ENCODE data around the gene KIF5C.

KIF5C gene

DNA sequence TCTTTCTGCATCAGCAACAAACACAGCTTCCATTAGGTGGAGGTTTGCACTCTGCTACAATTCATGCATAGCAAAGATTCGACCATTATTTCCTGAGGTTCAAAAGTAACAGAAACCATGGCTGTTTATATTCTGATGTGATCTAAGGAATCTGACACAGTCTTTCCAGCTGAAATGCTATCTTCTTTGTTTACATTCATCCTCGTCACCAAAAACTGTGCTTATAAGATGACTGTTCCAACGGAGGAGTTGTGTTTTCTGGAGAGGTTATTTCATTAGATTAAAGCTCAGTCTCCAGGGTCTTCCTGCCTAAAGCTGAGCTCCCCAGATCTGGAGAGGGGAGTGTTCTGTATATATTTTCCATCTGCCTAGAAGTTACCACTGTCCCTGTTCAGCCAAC, 118.3 kb downstream of the KIF5C start:
- CTCF ChIA-PET: interaction anchor here (1.6 to 2.1 kb wide), 2 partner anchors 24 to 484 kb away, joined by 6 read pairs; no protein-coding TSS in a partner anchor
- DNase-seq (ENCODE audit: extremely low spot score): no peak
- POLR2A ChIA-PET: no interaction called here
- TF ChIP-seq, protein P1, sequence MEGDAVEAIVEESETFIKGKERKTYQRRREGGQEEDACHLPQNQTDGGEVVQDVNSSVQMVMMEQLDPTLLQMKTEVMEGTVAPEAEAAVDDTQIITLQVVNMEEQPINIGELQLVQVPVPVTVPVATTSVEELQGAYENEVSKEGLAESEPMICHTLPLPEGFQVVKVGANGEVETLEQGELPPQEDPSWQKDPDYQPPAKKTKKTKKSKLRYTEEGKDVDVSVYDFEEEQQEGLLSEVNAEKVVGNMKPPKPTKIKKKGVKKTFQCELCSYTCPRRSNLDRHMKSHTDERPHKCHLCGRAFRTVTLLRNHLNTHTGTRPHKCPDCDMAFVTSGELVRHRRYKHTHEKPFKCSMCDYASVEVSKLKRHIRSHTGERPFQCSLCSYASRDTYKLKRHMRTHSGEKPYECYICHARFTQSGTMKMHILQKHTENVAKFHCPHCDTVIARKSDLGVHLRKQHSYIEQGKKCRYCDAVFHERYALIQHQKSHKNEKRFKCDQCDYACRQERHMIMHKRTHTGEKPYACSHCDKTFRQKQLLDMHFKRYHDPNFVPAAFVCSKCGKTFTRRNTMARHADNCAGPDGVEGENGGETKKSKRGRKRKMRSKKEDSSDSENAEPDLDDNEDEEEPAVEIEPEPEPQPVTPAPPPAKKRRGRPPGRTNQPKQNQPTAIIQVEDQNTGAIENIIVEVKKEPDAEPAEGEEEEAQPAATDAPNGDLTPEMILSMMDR (IDR thresholded peaks at IDR 0.05; ENCODE audit: control extremely low read depth, extremely low read depth, low read depth, missing control alignments): no peak

DNA sequence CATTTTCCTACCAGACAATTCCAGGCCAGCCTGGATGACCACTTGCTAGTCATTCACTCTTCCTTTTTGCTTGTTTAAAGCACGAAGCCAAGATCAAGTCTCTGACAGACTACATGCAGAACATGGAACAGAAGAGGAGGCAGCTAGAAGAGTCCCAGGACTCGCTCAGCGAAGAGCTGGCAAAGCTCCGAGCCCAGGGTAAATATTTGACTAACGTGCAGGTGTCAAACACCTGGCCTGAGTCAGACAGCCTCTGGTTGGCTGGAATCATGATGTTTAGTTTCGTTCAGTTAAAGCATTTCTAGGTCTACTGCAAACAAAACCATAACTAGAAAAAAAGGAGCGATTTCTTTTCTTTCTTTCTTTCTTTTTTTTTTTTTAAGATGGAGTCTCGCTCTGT, 119.3 kb downstream of the KIF5C start:
- TF ChIP-seq, protein P1 (IDR thresholded peaks at IDR 0.05; ENCODE audit: control extremely low read depth, extremely low read depth, low read depth, missing control alignments): no peak
- CTCF ChIA-PET: no interaction called here
- DNase-seq (ENCODE audit: extremely low spot score): no peak
- POLR2A ChIA-PET: no interaction called here

DNA sequence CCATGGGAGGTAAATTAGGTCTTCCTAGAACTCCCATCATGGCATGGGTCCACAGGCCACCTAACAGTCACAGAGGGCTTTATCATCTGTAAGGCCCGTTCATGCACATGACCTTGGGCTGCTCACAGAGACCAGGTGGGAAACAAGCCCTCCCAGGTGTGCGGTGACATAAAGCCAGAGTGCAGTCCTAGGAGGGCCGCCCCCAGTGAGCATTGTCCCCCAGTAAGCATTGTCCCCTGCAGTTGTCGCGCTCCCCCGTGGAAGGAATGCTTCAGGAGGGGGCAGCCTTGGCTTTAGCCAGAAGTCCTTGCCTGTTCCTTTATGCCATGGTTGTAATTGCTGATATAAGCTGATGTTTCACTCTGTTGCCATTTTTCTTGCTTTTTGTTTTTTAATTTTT, 121.8 kb downstream of the KIF5C start:
- TF ChIP-seq, protein P1 (IDR thresholded peaks at IDR 0.05; ENCODE audit: control extremely low read depth, extremely low read depth, low read depth, missing control alignments): no peak
- POLR2A ChIA-PET: no interaction called here
- CTCF ChIA-PET: no interaction called here
- no peak for DNase-seq (ENCODE audit: extremely low spot score)

DNA sequence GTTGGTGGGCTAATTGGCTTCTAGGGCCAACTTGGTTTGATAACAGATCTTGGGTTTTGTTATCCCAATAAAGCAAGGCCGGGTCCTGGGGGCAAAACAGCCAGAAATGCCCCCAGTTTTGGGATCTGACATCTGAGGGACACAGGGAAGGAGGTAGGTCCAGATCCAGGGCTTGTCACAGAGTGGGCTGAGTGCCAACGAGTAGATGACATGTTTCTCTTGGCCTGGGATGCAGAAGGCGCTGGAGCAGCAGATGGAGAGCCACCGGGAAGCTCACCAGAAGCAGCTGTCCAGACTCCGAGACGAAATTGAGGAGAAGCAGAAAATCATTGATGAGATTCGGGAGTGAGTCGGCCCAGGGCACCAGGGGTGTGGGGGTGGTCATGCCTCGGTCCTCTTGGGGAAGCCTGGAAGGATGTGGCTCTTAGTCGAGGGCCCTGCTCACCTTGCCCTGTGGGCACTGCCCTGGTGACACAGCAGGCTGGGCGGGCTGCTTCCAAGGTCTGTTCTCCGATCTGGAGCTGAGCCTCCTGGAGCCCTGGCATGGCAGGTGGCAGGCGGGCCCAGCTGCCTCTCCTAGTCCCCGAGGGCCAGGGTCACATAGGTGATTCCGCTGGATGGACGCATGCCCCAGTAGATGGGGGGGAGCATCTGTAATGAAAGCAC, 123.3 kb downstream of the KIF5C start:
- CTCF ChIA-PET: no interaction called here
- TF ChIP-seq, protein P1 (IDR thresholded peaks at IDR 0.05; ENCODE audit: control extremely low read depth, extremely low read depth, low read depth, missing control alignments): no peak
- POLR2A ChIA-PET: no interaction called here
- no peak for DNase-seq (ENCODE audit: extremely low spot score)

DNA sequence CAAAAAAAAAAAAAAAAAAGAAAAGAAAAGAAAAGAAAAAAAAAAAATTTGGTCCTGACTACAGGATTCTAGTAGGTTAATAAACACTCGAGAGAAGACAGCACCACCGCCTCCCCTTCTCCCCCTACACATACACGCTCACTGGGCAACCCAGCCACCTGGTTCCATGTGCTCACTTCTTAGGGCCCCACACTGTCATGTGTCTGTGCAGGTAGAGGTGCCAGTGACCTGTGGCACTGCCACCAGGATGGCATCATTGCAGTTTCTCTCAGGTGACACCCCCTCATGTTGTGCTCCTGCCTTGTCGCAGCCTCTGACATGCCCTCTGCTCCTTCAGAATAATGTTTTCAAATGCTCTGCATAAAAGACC, 123.8 kb downstream of the KIF5C start:
- TF ChIP-seq, protein P1 (IDR thresholded peaks at IDR 0.05; ENCODE audit: control extremely low read depth, extremely low read depth, low read depth, missing control alignments): no peak
- no peak for DNase-seq (ENCODE audit: extremely low spot score)
- POLR2A ChIA-PET: no interaction called here
- CTCF ChIA-PET: no interaction called here

DNA sequence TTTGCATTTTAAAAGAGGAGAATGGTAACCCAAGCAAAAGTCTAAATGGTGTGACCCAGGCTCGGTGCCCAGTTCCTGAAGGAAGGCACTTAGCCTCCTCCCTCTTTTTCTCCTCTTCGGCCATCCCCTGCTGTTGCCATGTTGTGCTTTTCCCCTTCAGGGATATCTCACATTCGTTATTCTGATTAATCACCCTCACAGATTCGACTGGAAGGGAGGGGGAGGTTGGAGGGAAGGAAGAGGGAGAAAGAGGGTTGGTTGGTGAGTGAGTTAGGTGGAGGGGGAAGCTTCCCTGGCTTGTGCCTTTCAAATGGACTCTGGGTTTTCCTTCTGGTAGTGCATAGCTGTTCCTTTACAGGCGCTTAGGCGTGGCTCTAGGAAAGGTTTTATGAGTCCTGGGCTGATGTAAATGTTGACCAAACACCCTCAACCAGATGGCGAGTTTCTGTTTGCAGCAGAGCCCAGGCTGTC, 124.5 kb downstream of the KIF5C start:
- TF ChIP-seq, protein P1 (IDR thresholded peaks at IDR 0.05; ENCODE audit: control extremely low read depth, extremely low read depth, low read depth, missing control alignments): no peak
- no peak for DNase-seq (ENCODE audit: extremely low spot score)
- ChIA-PET POLR2A (no interaction called here), CTCF (interaction anchor here (0.9 to 1.8 kb wide), 3 partner anchors 8 to 18 kb away, joined by 4 to 11 read pairs (median 4); no protein-coding TSS in a partner anchor)
